ENCODE measurements around the gene RAPGEFL1.

RAPGEFL1 gene

GRCh38 chr17:40242774-40243173, 65.5 kb downstream of the RAPGEFL1 start:
- H3K4me3 Mint-ChIP-seq, result no peak overlapping the region
- DNase-seq, result no peak
- CTCF ChIA-PET, result interaction anchor here (1.3 kb wide), 1 partner anchor 41 kb away, joined by 5 read pairs; no protein-coding TSS in a partner anchor
- H3K27me3 Mint-ChIP-seq, result no peaks in the 10 kb centered on the region
- H3K27ac Mint-ChIP-seq, result no peak overlapping the region
- H3K36me3 Mint-ChIP-seq, result peaks cover 4% of the 10 kb centered on the region
- no peaks in the 10 kb centered on the region for H3K9me3 Mint-ChIP-seq
- H3K4me1 Mint-ChIP-seq, result peaks cover 6% of the 10 kb centered on the region

GRCh38 chr17:40243761-40244160, 66.5 kb downstream of the RAPGEFL1 start:
- H3K27ac Mint-ChIP-seq, result no peak overlapping the region
- no peaks in the 10 kb centered on the region for H3K27me3 Mint-ChIP-seq
- H3K9me3 Mint-ChIP-seq, result no peaks in the 10 kb centered on the region
- peaks cover 6% of the 10 kb centered on the region for H3K4me1 Mint-ChIP-seq
- no peak for DNase-seq
- CTCF ChIA-PET, result interaction anchor here (0.6 to 1.3 kb wide), 2 partner anchors 23 to 40 kb away, joined by 3 to 5 read pairs; no protein-coding TSS in a partner anchor
- peaks cover 4% of the 10 kb centered on the region for H3K36me3 Mint-ChIP-seq
- H3K4me3 Mint-ChIP-seq, result no peak overlapping the region

- H3K4me3 Mint-ChIP-seq, result no peak overlapping the region
- H3K27ac Mint-ChIP-seq, result no peak overlapping the region
- H3K27me3 Mint-ChIP-seq, result no peaks in the 10 kb centered on the region
- CTCF ChIA-PET, result interaction anchor here (0.8 kb wide), 1 partner anchor 42 kb away, joined by 3 read pairs; no protein-coding TSS in a partner anchor
- H3K36me3 Mint-ChIP-seq, result peaks cover 4% of the 10 kb centered on the region
- no peak for DNase-seq
- peaks cover 6% of the 10 kb centered on the region for H3K4me1 Mint-ChIP-seq
- no peaks in the 10 kb centered on the region for H3K9me3 Mint-ChIP-seq
Observed at GRCh38 chr17:40244255-40244654, 67.0 kb downstream of the RAPGEFL1 start.

All from activated naive CD4-positive, alpha-beta T cell treated with anti-CD3 and anti-CD28 coated beads, Interleukin-2, amount 10 ng/mL, durations not matched to agents 7 days and 5 days (primary cell).